HTERT RPE-1 (cell line): ENCODE measurements around the gene PAX5.

ENCODE experiments used
- in situ Hi-C: fragments of 300-500 bp; cut with MboI; formaldehyde crosslinking; loops from 4 replicates; pipeline ENCODE4 v1.14.3; 2020; ENCODE audit warnings: low sequenced_read_pairs

The PAX5 gene

GRCh38 chr9:36988848-36989247 lies 45.2 kb downstream of the PAX5 start:
- in situ Hi-C loops = no loop called here

GRCh38 chr9:36987891-36988290 lies 46.2 kb downstream of the PAX5 start:
- in situ Hi-C loops = no loop called here

GRCh38 chr9:36987409-36987808 lies 46.7 kb downstream of the PAX5 start:
- in situ Hi-C loops = no loop called here

- in situ Hi-C loops = no loop called here
Observed at GRCh38 chr9:36986468-36987408, 47.3 kb downstream of the PAX5 start.

GRCh38 chr9:36985769-36986467 lies 48.1 kb downstream of the PAX5 start:
- in situ Hi-C loops = no loop called here

GRCh38 chr9:36985061-36985768 lies 48.9 kb downstream of the PAX5 start:
- in situ Hi-C loops = no loop called here

- in situ Hi-C loops = no loop called here
Observed at GRCh38 chr9:36980148-36980974, 53.7 kb downstream of the PAX5 start.

GRCh38 chr9:36976371-36977030 lies 57.6 kb downstream of the PAX5 start:
- in situ Hi-C loops = no loop called here

GRCh38 chr9:36974731-36975130 lies 59.3 kb downstream of the PAX5 start:
- in situ Hi-C loops = no loop called here

- in situ Hi-C loops = no loop called here
Observed at GRCh38 chr9:36971935-36972488, 62.1 kb downstream of the PAX5 start.

- in situ Hi-C loops = no loop called here
Observed at GRCh38 chr9:36970007-36970888, 63.8 kb downstream of the PAX5 start.

GRCh38 chr9:36969216-36969771 lies 64.8 kb downstream of the PAX5 start:
- in situ Hi-C loops = no loop called here

GRCh38 chr9:36968574-36969215 lies 65.4 kb downstream of the PAX5 start:
- in situ Hi-C loops = no loop called here

- in situ Hi-C loops = no loop called here
Observed at GRCh38 chr9:36967997-36968396, 66.1 kb downstream of the PAX5 start.

GRCh38 chr9:36966371-36967097 lies 67.5 kb downstream of the PAX5 start:
- in situ Hi-C loops = no loop called here

GRCh38 chr9:36964791-36965190 lies 69.3 kb downstream of the PAX5 start:
- in situ Hi-C loops = no loop called here

- in situ Hi-C loops = no loop called here
Observed at GRCh38 chr9:36963346-36963745, 70.7 kb downstream of the PAX5 start.
